ENCODE measurements around the gene ANO2.

DNA sequence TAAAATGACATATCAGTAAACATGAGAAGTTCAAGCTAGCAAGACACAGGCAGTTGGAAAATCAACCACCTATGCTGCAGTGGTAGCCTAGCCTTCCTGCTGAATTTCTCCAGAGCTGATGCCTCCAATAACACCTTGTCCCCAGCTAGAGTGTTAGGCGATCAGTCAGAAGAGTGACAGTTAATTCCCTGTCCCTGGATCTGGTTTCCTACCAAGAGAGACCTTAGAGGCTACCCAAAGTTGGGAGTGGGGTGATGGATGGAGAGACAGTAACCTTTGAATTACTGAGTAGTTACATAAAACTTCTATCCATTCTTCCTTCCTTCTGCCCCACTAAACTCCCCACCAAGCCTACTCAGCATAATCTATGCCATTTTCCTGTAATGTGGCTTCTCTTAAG is 1.9 kb upstream of the ANO2 start:
- TF ChIP-seq POLR2A (IDR thresholded peaks at IDR 0.05) (no peak), POLR2AphosphoS5 (IDR thresholded peaks at IDR 0.05) (no peak)
- TF ChIP-seq, protein P1, sequence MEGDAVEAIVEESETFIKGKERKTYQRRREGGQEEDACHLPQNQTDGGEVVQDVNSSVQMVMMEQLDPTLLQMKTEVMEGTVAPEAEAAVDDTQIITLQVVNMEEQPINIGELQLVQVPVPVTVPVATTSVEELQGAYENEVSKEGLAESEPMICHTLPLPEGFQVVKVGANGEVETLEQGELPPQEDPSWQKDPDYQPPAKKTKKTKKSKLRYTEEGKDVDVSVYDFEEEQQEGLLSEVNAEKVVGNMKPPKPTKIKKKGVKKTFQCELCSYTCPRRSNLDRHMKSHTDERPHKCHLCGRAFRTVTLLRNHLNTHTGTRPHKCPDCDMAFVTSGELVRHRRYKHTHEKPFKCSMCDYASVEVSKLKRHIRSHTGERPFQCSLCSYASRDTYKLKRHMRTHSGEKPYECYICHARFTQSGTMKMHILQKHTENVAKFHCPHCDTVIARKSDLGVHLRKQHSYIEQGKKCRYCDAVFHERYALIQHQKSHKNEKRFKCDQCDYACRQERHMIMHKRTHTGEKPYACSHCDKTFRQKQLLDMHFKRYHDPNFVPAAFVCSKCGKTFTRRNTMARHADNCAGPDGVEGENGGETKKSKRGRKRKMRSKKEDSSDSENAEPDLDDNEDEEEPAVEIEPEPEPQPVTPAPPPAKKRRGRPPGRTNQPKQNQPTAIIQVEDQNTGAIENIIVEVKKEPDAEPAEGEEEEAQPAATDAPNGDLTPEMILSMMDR (IDR thresholded peaks at IDR 0.05): no peak

All from stomach (tissue), 4 donors.